ENCODE data around the gene DPP3. TPM values are rescaled to one million over a fixed set of nuclear protein-coding genes. Genes with fewer than 3 reads are reported as not detected.
A peak's percentile ranks its signal among the peaks of the same experiment; 100 is the strongest.
"Not testable (repeated sequence)": the region's sequence is repeated elsewhere in the genome, so short reads cannot be mapped to it uniquely, and the experiment has no call there.

Gene DPP3, protein sequence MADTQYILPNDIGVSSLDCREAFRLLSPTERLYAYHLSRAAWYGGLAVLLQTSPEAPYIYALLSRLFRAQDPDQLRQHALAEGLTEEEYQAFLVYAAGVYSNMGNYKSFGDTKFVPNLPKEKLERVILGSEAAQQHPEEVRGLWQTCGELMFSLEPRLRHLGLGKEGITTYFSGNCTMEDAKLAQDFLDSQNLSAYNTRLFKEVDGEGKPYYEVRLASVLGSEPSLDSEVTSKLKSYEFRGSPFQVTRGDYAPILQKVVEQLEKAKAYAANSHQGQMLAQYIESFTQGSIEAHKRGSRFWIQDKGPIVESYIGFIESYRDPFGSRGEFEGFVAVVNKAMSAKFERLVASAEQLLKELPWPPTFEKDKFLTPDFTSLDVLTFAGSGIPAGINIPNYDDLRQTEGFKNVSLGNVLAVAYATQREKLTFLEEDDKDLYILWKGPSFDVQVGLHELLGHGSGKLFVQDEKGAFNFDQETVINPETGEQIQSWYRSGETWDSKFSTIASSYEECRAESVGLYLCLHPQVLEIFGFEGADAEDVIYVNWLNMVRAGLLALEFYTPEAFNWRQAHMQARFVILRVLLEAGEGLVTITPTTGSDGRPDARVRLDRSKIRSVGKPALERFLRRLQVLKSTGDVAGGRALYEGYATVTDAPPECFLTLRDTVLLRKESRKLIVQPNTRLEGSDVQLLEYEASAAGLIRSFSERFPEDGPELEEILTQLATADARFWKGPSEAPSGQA
- 21.2 TPM for total RNA-seq

DNA sequence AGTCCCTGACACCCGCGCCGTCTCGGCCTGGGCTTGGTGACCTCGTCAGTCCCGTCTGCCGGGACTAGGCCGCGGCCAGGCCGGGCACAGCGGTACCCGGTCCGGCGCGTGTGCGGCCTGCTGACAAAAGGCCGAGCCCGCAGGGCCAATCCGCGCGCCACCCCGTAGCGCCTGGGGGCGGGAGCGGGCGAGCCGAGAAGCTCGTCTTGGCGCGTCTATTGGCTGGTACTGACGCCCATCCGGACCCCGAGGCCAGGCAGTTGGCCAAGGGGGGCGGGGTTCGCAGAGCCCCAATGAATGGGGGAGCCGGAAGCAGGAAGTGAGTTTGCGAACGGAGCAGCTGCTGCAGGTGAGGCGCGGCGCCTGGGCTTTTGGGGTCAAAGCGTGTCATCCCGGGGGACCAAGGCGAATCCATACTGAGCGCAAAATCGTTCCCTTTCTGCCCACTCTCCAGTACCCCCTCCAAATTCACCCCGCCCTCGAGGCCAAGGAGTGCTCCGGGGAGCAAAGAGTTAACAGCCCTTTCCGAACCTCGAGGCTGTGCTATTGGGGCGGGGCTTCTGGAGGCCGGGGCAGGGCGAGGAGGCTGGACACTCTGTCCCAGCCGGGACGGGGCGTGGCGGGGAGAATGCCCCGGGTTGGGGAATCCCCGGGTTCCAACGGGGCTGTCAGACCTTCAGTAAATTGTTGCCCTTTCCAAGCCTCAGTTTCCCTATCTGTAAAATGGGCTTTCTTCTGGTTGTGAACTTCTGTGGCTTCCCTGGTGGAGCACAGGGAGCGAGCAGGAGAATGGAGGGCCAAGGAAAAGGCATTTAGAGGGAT, at the start of gene DPP3:
DPP3 (plus strand) TSS at position 318 of the 822 bp plus-strand sequence. CDS start 1,767 bp downstream, outside the sequence.
- DNase-seq, result peak; percentile 98

- DNase-seq, result not testable (repeated sequence)
These were observed 48.9 kb upstream of the DPP3 start for GRCh38 chr11:66431287-66431686.

GRCh38 chr11:66431871-66432329, 48.3 kb upstream of the DPP3 start:
- not testable (repeated sequence) for DNase-seq

- DNase-seq, result no peak
These were observed 47.6 kb upstream of the DPP3 start for GRCh38 chr11:66432597-66432996.

DNA sequence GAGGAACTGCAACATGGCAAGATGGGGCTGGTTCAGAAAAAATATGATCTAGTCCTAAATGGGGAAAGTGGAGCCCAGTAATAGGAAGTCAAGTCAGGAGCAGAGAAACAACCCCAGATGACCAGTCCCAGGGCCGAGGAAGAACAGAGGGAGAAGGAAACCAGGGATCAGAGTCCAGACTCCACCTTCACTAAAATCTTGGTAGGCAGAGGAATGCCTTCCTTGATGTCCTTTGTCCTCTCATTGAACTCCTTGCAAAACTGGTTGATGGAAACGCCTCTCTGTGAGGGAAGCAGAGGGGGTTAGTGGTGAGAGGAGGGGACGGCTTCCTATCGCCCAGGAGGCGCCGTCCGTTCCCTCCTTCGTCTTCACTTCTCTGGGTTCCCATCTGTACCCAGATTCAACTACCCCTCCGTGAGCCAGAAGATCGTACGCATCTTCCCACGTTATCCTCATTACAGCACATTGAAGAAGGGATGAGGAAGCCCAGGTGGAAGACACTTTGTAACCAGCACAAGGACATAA, 42.2 kb upstream of the DPP3 start:
- no peak for DNase-seq

- peak; percentile 97 for DNase-seq
These were observed 41.4 kb upstream of the DPP3 start, which contains the start of gene MRPL11 for GRCh38 chr11:66438504-66439466. Gene MRPL11, minus strand, starts transcription at chr11:66438848. Its CDS starts 94 bp downstream, at chr11:66438754.

DNA sequence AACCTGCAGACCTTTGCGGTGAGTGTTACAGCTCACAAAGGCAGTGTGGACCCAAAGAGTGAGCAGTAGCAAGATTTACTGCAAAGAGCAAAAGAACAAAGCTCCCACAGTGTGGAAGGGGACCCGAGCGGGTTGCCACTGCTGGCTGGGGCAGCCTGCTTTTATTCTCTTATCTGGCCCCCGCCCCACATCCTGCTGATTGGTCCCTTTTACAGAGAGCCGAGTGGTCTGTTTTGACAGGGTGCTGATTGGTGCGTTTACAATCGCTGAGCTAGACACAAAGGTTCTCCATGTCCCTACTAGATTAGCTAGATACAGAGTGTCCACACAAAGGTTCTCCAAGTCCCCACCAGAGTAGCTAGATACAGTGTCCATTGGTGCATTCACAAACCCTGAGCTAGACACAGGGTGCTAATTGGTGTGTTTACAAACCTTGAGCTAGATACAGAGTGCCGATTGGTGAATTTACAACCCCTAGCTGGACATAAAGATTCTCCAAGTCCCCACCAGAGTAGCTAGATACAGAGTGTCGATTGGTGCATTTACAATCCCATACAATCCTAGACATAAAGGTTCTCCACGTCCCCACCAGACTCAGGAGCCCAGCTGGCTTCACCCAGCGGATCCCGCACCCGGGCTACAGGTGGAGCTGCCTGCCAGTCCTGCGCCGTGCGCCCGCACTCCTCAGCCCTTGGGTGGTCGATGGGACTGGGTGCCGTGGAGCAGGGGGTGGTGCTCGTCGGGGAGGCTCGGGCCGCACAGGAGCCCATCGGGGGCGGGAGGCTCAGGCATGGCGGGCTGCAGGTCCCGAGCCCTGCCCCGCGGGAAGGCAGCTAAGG, 39.9 kb upstream of the DPP3 start:
- not testable (repeated sequence) for DNase-seq

- not testable (repeated sequence) for DNase-seq
These were observed 39.3 kb upstream of the DPP3 start for GRCh38 chr11:66440940-66441282.

- no peak for DNase-seq
These were observed 36.6 kb upstream of the DPP3 start for GRCh38 chr11:66443602-66444001.

- no peak for DNase-seq
These were observed 33.2 kb upstream of the DPP3 start for GRCh38 chr11:66447012-66447411.

DNA sequence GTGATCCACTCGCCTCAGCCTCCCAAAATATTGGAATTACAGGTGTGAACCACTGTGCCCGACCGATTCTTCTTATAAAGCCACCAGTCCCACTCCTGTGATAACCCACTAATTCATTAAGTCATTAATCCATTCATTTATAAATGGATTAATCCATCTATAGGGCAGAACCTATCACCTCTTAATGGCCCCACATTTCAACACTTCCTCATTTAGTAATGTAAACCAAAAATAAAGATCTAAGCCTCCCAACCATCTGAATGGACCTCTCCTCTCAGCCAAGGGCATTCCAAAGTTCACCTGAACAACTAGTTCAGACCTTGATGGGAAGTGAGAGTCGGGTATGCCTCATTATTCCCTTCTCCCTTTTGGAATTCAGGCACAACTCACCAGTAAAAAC, 31.7 kb upstream of the DPP3 start:
- DNase-seq, result no peak

DNA sequence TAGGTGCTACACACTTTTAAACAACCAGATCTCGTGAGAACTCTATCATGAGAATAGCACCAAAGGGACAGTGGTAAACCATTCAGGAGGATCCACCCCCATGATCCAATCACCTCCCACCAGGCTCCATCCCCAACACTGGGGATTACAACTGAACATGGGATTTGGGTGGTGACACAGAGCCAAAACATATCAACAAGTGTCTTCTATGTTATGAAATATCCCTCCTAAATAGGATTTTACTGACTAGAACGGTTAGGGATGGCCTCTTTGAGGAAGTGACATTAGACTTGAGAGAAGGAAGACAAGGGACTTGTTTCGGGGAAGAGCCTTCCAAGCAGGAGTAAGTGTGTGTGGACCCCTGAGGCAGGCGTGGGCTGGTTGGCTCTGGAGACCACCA, 29.7 kb upstream of the DPP3 start:
- DNase-seq, result no peak

DNA sequence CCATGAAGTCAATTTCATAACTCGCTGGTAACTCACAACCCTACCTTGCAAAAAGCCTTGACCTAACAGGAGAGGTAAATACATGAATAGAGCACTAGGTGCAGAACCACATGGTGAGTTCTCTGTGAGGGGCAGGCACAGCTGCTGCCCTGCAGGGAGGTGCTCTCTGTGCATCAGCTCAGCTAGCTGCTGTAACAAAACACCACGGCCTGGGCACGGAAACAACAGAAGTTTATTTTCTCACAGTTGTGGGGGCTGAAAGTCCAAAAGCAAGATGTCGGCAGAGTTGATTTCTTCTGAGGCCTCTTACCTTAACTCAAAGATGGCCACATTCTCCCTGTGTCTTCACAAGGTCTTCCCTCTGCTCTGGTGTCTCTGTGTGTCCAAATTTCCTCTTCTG, 28.6 kb upstream of the DPP3 start:
- no peak for DNase-seq

DNA sequence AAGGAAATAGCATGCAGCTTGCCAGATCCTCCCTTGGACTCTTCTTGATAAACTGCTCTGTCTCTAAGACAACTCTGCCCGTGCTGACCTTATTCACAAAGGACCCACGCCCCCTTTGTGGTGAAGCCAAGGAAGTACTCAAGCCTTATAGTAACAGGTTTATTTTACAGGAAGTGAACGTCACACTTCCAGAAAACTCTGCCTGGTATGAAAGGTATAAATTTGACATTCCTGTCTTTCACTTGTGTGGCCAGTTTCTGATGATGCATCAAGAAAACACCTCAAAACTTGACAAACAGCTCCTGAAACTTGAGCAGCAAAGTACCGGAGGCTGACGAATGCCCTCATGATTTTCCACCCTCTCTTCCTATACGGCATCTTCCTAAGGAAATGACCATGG, 26.0 kb upstream of the DPP3 start:
- DNase-seq, result no peak

- DNase-seq, result no peak
These were observed 25.4 kb upstream of the DPP3 start for GRCh38 chr11:66454828-66455227.

- no peak for DNase-seq
These were observed 22.4 kb upstream of the DPP3 start for GRCh38 chr11:66457826-66458225.

- DNase-seq, result no peak
These were observed 21.0 kb upstream of the DPP3 start for GRCh38 chr11:66459138-66459778.

DNA sequence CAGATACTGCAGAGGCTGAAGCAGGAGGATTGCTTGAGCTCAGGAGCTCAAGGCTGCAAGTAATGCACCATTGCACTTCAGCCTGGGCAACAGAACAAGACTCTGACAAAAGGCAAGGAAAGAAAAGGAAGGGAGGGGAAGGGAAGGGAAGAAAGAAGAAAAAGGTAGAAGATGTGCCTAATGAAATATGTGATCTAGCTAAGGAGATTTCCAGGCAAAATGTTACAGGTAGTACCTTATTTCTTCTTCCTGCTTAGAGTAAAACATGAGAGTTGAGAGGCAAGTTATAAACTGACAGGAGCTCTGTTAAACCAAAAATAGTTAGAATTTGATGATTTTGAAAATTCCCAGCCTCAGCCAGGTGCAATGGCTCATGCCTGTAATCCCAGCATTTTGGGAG, 18.2 kb upstream of the DPP3 start:
- no peak for DNase-seq

DNA sequence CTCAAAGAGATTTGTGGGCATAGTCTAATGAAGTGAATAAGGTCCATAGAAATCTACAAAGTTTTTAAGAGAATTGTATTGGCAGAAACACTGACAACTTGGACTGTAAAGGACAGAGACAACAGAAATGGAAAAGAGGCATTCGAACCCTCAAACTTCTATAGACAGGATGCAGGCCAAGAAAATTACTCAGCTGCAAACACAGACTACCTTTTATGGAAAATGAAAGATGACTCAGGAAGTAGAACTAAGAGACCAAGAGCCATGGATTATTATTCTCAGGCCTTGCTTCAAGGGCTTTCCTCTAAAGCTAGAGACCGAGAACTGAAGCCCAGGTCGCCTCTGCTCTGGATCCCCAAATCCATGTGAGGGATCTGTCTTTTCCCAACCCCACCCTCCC, 17.3 kb upstream of the DPP3 start:
- DNase-seq, result no peak

GRCh38 chr11:66464116-66464515, 16.1 kb upstream of the DPP3 start:
- DNase-seq, result not testable (repeated sequence)

All from tongue (tissue), 2 donors.